GM11168 (cell line): Measurements from ENCODE around the gene NDRG2.
"Not testable (repeated sequence)": the region's sequence is repeated elsewhere in the genome, so short reads cannot be mapped to it uniquely, and the experiment has no call there.

ENCODE experiments used
- in situ Hi-C: fragments of 300-500 bp; cut with MboI; formaldehyde crosslinking; loops from one replicate; pipeline ENCODE4 v1.12.0; 2022; ENCODE audit warnings: low sequenced_read_pairs; ENCODE audit not compliant: unreplicated experiment

NDRG2 gene

GRCh38 chr14:21056520-21057163, 31.8 kb upstream of the NDRG2 start:
- in situ Hi-C loops: no loop called here

- in situ Hi-C loops: no loop called here
These were observed 30.7 kb upstream of the NDRG2 start for GRCh38 chr14:21055432-21056117.

DNA sequence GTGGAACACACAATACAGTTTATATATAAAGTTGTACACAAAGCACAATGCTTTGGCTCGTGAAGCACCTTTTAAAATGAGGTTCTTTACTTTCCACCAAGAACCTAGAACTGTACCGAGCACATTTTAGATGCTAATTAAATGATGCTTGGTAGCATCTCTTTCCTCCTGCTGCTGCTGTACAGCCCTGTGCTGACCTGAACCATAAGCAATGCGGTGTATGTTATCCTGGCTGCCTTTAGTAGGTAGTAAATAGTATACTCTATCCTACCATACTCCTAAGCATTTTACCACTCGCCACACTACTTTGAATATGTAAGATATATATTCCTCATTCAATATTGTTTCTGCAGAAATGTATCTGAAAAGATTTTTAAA, 29.9 kb upstream of the NDRG2 start:
- in situ Hi-C loops: no loop called here

GRCh38 chr14:21054123-21054767, 29.4 kb upstream of the NDRG2 start:
- in situ Hi-C loops: no loop called here

GRCh38 chr14:21053184-21054122, 28.6 kb upstream of the NDRG2 start:
- in situ Hi-C loops: no loop called here

- in situ Hi-C loops: no loop called here
These were observed 25.7 kb upstream of the NDRG2 start for GRCh38 chr14:21050597-21050996.

DNA sequence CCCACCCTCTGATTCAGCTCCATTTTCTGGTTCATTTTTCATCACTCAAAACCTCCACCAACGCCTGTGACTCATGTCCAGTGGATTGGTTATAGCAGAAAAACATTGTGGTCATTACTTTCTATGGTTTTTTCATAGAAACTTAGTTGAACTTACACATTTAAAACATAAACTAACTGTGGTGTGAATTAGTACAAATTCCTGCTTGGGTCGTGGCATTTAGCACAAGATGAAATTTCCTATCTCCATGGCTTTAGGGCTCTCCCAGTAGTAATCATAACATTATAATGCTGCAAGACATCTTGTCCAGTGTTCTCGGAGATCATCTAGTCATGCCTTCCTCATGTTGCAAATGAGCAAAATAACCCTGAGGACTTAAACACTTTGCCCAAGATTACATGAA, 24.4 kb upstream of the NDRG2 start:
- in situ Hi-C loops: no loop called here

DNA sequence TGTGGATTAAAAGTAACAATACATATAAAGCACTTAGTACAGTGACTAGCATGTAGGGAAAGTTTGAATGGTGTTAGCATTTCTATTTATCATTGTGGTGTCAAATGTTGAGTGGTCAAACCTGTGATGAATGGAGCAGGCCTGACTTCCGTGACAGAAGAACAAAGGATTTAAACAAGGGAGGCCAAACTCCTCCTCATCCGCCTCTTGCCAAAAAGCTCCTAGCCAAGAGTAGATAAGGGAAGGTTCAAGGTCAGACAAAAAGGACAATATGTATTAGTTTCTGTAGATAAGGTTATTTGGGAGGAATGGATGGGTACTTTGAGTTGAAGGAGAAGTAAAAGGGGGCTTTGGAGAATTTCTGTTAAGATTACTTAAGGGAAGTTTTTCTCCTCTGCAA, 23.8 kb upstream of the NDRG2 start:
- in situ Hi-C loops: no loop called here

GRCh38 chr14:21047378-21047781, 22.5 kb upstream of the NDRG2 start:
- in situ Hi-C loops: no loop called here

DNA sequence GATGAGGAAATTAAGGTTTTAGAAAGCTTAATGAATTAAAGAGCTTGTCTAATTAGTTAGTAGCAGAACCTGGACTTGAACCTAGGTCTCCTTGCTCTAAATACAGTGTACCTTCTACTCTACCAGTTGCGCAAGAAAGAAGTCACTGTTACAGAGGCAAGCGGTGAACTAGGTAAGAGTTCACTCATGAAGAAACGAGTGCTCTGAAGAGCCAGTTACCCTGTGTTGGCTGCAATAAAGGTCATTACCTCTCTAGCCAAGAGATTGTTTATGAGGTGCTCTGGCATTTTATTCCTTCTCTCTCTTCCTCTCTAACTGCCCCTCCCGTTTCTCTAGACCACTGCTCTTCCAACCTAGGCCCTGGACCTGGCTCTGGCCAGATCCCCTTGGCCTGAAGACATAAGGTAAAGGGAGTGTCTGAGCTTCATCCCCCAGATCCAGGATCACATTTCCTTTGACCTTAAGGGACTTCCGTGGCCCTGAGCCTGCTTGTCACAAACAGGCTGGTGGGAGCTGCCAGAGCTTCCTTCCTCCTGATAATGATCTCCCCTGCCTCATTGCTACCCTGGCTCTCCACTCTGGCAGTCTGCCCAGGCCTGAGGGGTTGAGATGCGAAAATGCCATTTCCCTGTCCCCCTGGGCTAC, 19.2 kb upstream of the NDRG2 start:
- in situ Hi-C loops: no loop called here

- in situ Hi-C loops: no loop called here
These were observed 18.6 kb upstream of the NDRG2 start for GRCh38 chr14:21043387-21043973.

DNA sequence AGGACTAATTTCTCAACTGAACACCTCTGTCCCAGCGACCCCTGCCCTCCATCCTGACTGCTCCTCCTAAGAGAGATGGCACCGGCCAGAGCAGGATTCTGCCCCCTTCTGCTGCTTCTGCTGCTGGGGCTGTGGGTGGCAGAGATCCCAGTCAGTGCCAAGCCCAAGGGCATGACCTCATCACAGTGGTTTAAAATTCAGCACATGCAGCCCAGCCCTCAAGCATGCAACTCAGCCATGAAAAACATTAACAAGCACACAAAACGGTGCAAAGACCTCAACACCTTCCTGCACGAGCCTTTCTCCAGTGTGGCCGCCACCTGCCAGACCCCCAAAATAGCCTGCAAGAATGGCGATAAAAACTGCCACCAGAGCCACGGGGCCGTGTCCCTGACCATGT, 18.1 kb upstream of the NDRG2 start:
- in situ Hi-C loops: no loop called here

- in situ Hi-C loops: no loop called here
These were observed 17.0 kb upstream of the NDRG2 start, which contains the start of gene RNASE7 for GRCh38 chr14:21041676-21042433. TSS of gene RNASE7 (plus strand) at chr14:21042362. CDS start at chr14:21042993, 631 bp downstream.

DNA sequence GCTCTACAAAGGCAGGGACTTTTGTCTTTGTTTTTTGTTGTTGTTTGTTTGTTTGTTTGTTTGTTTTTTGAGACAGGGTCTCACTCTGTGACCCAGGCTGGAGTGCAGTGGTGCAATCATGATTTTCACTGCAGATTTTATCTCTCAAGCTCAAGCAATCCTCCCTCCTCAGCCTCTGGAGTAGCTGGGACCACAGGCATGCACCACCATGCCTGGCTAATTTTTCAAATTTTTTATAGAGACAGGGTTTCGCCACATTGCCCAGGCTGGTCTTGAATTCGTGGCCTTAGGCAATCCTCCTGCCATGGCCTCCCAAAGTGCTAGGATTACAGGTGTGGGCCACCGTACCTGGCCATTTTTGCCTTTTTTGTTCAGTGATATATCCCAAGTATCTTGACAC, 16.1 kb upstream of the NDRG2 start:
- in situ Hi-C loops: not testable (repeated sequence)

DNA sequence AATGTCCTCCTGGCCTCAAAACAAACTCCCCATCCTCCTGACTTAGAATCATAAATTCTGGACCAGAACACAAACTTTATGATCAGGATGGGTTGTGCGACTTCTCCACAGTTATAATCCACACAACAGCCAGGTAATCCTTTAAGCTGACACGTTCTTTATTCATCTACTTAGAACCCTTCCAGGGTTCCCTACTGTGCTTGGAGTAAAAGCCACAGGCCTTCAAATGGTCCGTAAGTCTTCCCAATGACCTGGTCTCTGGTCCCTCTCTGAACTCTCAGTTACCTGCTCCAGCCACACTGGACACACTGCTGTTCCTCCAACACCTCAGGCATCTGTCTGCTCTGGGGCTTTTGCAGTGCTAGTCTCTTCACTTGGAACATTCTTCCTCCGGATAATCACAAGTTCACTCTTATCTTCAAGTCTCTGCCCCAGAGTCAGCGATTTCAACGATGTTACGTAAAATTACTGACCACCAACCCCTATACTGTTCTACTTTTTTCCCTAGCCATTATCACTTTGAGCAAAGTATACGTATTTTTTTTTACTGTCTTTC, 15.6 kb upstream of the NDRG2 start:
- in situ Hi-C loops: no loop called here

DNA sequence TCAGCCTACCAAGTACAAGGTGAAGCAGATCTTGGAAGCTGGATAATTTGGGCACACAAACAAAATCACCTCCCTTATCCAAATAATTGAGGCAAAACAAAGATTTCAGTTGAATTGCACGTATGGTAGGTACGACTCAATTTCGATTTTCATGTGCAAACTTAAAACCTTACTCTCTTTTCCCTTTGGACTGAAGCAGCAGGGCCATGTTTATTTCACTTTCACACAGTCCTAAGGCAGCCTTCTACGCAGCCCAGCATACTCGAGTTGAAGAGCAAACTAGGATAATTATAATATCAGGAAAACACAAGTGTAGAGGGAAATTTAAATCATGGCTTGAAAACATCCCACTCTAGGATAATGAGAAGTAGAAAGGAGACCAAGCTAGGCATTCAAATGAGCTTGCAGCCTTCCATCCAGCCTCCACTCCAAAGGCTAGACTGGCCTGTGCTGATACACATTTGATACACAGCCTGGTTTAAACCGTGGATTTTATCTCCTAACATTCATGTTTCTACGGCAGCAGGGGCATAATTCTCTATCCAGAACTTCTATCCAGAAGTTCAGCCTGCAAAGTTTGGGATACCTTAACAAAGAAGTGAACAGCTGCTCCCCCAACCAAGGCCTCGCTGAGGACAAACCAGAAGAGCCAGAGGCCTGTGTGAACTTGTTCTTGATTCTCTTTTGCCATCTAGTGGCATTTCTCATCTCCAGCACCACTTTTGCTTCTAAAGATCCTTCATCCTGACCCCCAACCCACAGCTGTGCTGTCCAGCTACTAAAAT, 14.9 kb upstream of the NDRG2 start:
- in situ Hi-C loops: no loop called here

GRCh38 chr14:21038441-21039422, 13.9 kb upstream of the NDRG2 start:
- in situ Hi-C loops: no loop called here
